B cell (primary cell): ENCODE measurements around the gene OXER1. TPM values are rescaled to one million over a fixed set of nuclear protein-coding genes. Genes with fewer than 3 reads are reported as not detected.

Experiments
- ATAC-seq: fragments of 200-7000 bp; cut with Tn5 transposase; one replicate; pipeline ENCODE4 v1.10.0; 2021; ENCODE audit warnings: low read depth, mild to moderate bottlenecking, moderate number of reproducible peaks, moderate library complexity
- CTCF ChIA-PET: fragments of 350-600 bp; sonication (Branson Sonifier 250); formaldehyde crosslinking; loops from one replicate; lab custom pipeline; 2021; ENCODE audit warnings: antibody characterized with exemption, inconsistent platforms; lab: Charles Lee
- POLR2A ChIA-PET: fragments of 350-600 bp; sonication (Branson Sonifier 250); formaldehyde crosslinking; loops from one replicate; lab custom pipeline; 2021; ENCODE audit warnings: antibody characterized with exemption; lab: Charles Lee
- DNase-seq: peaks from one replicate; pipeline ENCODE4 v3.0.0; 2013
- H2AFZ ChIP-seq: 2 replicates; pipeline ENCODE4 v1.6.1; 2012; ENCODE audit warnings: mild to moderate bottlenecking, low read depth, low read length; ENCODE audit not compliant: insufficient read depth, poor library complexity, severe bottlenecking
- H3K27ac ChIP-seq, 2 donors: 1 replicate in 1 of 2; 2 replicates in 1 of 2; pipeline ENCODE4 v1.5.1; 2012 to 2013; ENCODE audit warnings: low read length in 2 of 2, mild to moderate bottlenecking in 2 of 2, moderate library complexity in 1 of 2
- H3K27me3 ChIP-seq, 4 experiments: fragments of 200-600 bp in 1 of 4; sonication (generic) in 1 of 4; replicated peaks in 1 of 4; 1 replicate in 2 of 4; 2 replicates in 2 of 4; pipeline versions ENCODE4 v1.6.1 to v1.7.0; 2013 to 2016; ENCODE audit warnings: low read length in 3 of 4, mild to moderate bottlenecking in 2 of 4, mixed read lengths in 1 of 4, moderate library complexity in 1 of 4; ENCODE audit not compliant: insufficient read depth in 4 of 4, control insufficient read depth in 3 of 4; ENCODE audit errors: control extremely low read depth in 1 of 4
- H3K36me3 ChIP-seq, 2 experiments: replicated peaks in 1 of 2; 1 replicate in 1 of 2; 2 replicates in 1 of 2; pipeline versions ENCODE4 v1.6.1 to v1.7.1; 2013; ENCODE audit warnings: low read length in 1 of 2; ENCODE audit not compliant: insufficient read depth in 2 of 2, control insufficient read depth in 1 of 2; ENCODE audit errors: control extremely low read depth in 1 of 2, extremely low read depth in 1 of 2
- H3K4me1 ChIP-seq, 2 donors: fragments of 200-600 bp in 1 of 2; sonication (generic) in 1 of 2; 1 replicate in 1 of 2; 2 replicates in 1 of 2; pipeline versions ENCODE4 v1.5.1 to v1.6.1; 2013 to 2017; ENCODE audit warnings: low read length in 2 of 2; ENCODE audit not compliant: control insufficient read depth in 2 of 2, insufficient read depth in 2 of 2
- H3K4me2 ChIP-seq: replicated peaks from 2 replicates; pipeline ENCODE3; 2012; ENCODE audit warnings: mild to moderate bottlenecking, low read depth, low read length; ENCODE audit not compliant: poor library complexity, severe bottlenecking
- H3K4me3 ChIP-seq, 5 experiments: fragments of 200-600 bp in 1 of 5; sonication (generic) in 1 of 5; 1 replicate in 3 of 5; 2 replicates in 2 of 5; pipeline versions ENCODE4 v1.5.1 to v1.7.0; 2011 to 2016; ENCODE audit warnings: low read length in 4 of 5, mild to moderate bottlenecking in 4 of 5, low read depth in 2 of 5, control low read depth in 1 of 5, moderate library complexity in 1 of 5; ENCODE audit not compliant: insufficient read depth in 1 of 5; ENCODE audit errors: control extremely low read depth in 1 of 5, extremely low read depth in 1 of 5
- H3K79me2 ChIP-seq: fragments of 200-600 bp; sonication (generic); one replicate; pipeline ENCODE4 v1.6.0; 2016; ENCODE audit warnings: low read length; ENCODE audit not compliant: control insufficient read depth, insufficient read depth
- H3K9ac ChIP-seq: fragments of 200-600 bp; sonication (generic); 2 replicates; pipeline ENCODE4 v1.6.1; 2017; ENCODE audit warnings: mild to moderate bottlenecking, low read length, moderate library complexity
- H3K9me3 ChIP-seq, 3 donors: one replicate each; pipeline versions ENCODE4 v1.6.1 to v1.7.1; 2013; ENCODE audit warnings: low read length in 2 of 3; ENCODE audit not compliant: control insufficient read depth in 2 of 3, insufficient read depth in 1 of 3; ENCODE audit errors: control extremely low read depth in 1 of 3
- H4K20me1 ChIP-seq: 2 replicates; pipeline ENCODE4 v1.6.0; 2012; ENCODE audit warnings: mild to moderate bottlenecking, low read length; ENCODE audit not compliant: insufficient read depth, control insufficient read depth, poor library complexity, severe bottlenecking
- H3K27ac Mint-ChIP-seq: one replicate; pipeline ENCODE4 v1.8.0; 2021; ENCODE audit warnings: mixed read lengths
- H3K27me3 Mint-ChIP-seq: one replicate; pipeline ENCODE4 v1.8.0; 2021; ENCODE audit warnings: mixed read lengths
- H3K4me1 Mint-ChIP-seq: one replicate; pipeline ENCODE4 v1.8.0; 2021; ENCODE audit warnings: mixed read lengths
- H3K4me3 Mint-ChIP-seq: one replicate; pipeline ENCODE4 v1.8.0; 2021; ENCODE audit warnings: mixed read lengths
- H3K9me3 Mint-ChIP-seq: one replicate; pipeline ENCODE4 v1.8.0; 2022; ENCODE audit warnings: mixed read lengths; ENCODE audit not compliant: insufficient read depth
- CTCF ChIP-seq: fragments of 200-600 bp; IDR thresholded peaks from one replicate; pipeline ENCODE4 v1.8.0; 2022; ENCODE audit warnings: antibody characterized with exemption, mild to moderate bottlenecking
- EZH2 ChIP-seq: IDR thresholded peaks from 2 replicates; pipeline ENCODE4 v1.6.1; 2012; ENCODE audit warnings: borderline replicate concordance, low read depth, mild to moderate bottlenecking, moderate library complexity, low read length; ENCODE audit not compliant: insufficient read depth, poor library complexity, severe bottlenecking
- WGBS: methylation state at CpG from one replicate; pipeline ENCODE4 v1.1.5; 2013; ENCODE audit warnings: missing lambda C conversion rate; ENCODE audit not compliant: insufficient coverage; 5-methylcytosine and 5-hydroxymethylcytosine counted together
- intact Hi-C: fragments of 100-400 bp; cut with micrococcal nuclease; formaldehyde crosslinking; loops from one replicate; pipeline ENCODE4 v1.10.0; 2022
- polyA plus RNA-seq: library from polyadenylated mRNA; depleted of rRNA; stranded (reverse); fragments of >200 nt; gene quantifications from 2 replicates; pipeline ENCODE4 v1.2.3, GENCODE V29; 2012
- total RNA-seq, 2 donors: library from RNA; stranded (reverse); fragments of 120-200 nt in 1 of 2; gene quantifications; 1 replicate in 1 of 2; 2 replicates in 1 of 2; pipeline versions ENCODE4 v1.2.3 to v1.2.4, GENCODE V29; 2013 to 2022

Gene OXER1
- total and polyA plus RNA-seq, 2 donors (not counting 1 experiment from before 2014, with no cell fraction given): 3.2 to 3.3 TPM

GRCh38 chr2:42793334-42794270, 29.7 kb upstream of the OXER1 start:
- Histone ChIP-seq H3K79me2 (peaks cover 30% of the 10 kb centered on the region), H3K27me3 (no peaks in the 10 kb centered on the region), H3K9ac (peak overlapping the region; percentile 88), H4K20me1 (no peaks in the 10 kb centered on the region), H3K4me2 (peak overlapping the region; percentile 90), H3K4me3 (peak overlapping the region; percentile 32 to 93 (median 76)), H3K27ac (peak overlapping the region in 1 of 2 donors; percentile 69), H2AFZ (peak overlapping the region; percentile 92), H3K4me1 (peaks cover 18 to 37% of the 10 kb centered on the region in 2 donors), H3K36me3 (no peaks in the 10 kb centered on the region), H3K9me3 (no peaks in the 10 kb centered on the region)
- ChIA-PET CTCF (interaction anchor here (1.4 to 4.3 kb wide), 5 partner anchors 12 to 51 kb away, joined by 4 to 64 read pairs (median 9); no protein-coding TSS in a partner anchor), POLR2A (interaction anchor here (0.6 to 6.5 kb wide), 3 partner anchors 17 to 657 kb away, joined by 3 to 82 read pairs (median 7); no protein-coding TSS in a partner anchor)
- TF ChIP-seq CTCF (no peak), EZH2 (no peak)
- peak overlapping the region; percentile 88 for H3K27ac Mint-ChIP-seq
- H3K4me3 Mint-ChIP-seq: peak overlapping the region; percentile 87
- WGBS: 16% methylated on average over 17 of the region's 22 CpGs
- no peaks in the 10 kb centered on the region for H3K9me3 Mint-ChIP-seq
- no peaks in the 10 kb centered on the region for H3K27me3 Mint-ChIP-seq
- intact Hi-C loops: loop anchor here (1.0 to 5.0 kb wide), 3 partner anchors 17 to 131 kb away; no protein-coding TSS in a partner anchor
- H3K4me1 Mint-ChIP-seq: peaks cover 46% of the 10 kb centered on the region
- no peak for ATAC-seq
- DNase-seq: peak; percentile 31
